Fibroblast of lung (primary cell): ENCODE measurements around the gene SAMD3. TPM values are rescaled to one million over a fixed set of nuclear protein-coding genes. Genes with fewer than 3 reads are reported as not detected.

Experiments
- DNase-seq, 2 donors: peaks; one replicate each; pipeline versions ENCODE4 v3.0.0 to v3.0.0-alpha.2; 2010; ENCODE audit warnings: low read depth in 2 of 2
- H2AFZ ChIP-seq: 2 replicates; pipeline ENCODE4 v1.5.1; 2012; ENCODE audit warnings: low read length, control low read depth, inconsistent platforms
- H3K27ac ChIP-seq: 2 replicates; pipeline ENCODE4 v1.5.1; 2011; ENCODE audit warnings: low read length, control low read depth; ENCODE audit not compliant: insufficient read depth
- H3K27me3 ChIP-seq: 2 replicates; pipeline ENCODE4 v1.5.1; 2011; ENCODE audit warnings: mild to moderate bottlenecking, low read length; ENCODE audit not compliant: control insufficient read depth, insufficient read depth
- H3K36me3 ChIP-seq: 2 replicates; pipeline ENCODE4 v1.5.1; 2011; ENCODE audit warnings: low read length; ENCODE audit not compliant: control insufficient read depth, insufficient read depth
- H3K4me1 ChIP-seq: 2 replicates; pipeline ENCODE4 v1.5.1; 2011; ENCODE audit warnings: low read length; ENCODE audit not compliant: control insufficient read depth, insufficient read depth; ENCODE audit errors: extremely low read depth
- H3K4me2 ChIP-seq: 2 replicates; pipeline ENCODE4 v1.5.1; 2011; ENCODE audit warnings: low read length, control low read depth; ENCODE audit not compliant: insufficient read depth; ENCODE audit errors: extremely low read depth
- H3K4me3 ChIP-seq, 4 experiments: fragments of 200-600 bp in 1 of 4; sonication (generic) in 1 of 4; replicated peaks in 1 of 4; 2 replicates each; pipeline ENCODE4 v1.5.1; 2011 to 2016; ENCODE audit warnings: low read length in 4 of 4, low read depth in 3 of 4, mild to moderate bottlenecking in 3 of 4, control low read depth in 2 of 4, inconsistent platforms in 1 of 4, mixed read lengths in 1 of 4; ENCODE audit not compliant: insufficient read depth in 1 of 4; ENCODE audit errors: control extremely low read depth in 1 of 4
- H3K79me2 ChIP-seq: 2 replicates; pipeline ENCODE4 v1.5.1; 2012; ENCODE audit warnings: mild to moderate bottlenecking, low read length, inconsistent platforms; ENCODE audit not compliant: control insufficient read depth, insufficient read depth
- H3K9ac ChIP-seq: 2 replicates; pipeline ENCODE4 v1.5.1; 2011; ENCODE audit warnings: mild to moderate bottlenecking, low read length, control low read depth; ENCODE audit not compliant: insufficient read depth
- H3K9me3 ChIP-seq: 2 replicates; pipeline ENCODE4 v1.5.1; 2012; ENCODE audit warnings: low read depth, low read length; ENCODE audit not compliant: control insufficient read depth, insufficient read depth
- H4K20me1 ChIP-seq: 2 replicates; pipeline ENCODE4 v1.5.1; 2011; ENCODE audit warnings: low read length; ENCODE audit not compliant: control insufficient read depth, insufficient read depth; ENCODE audit errors: extremely low read depth
- EZH2 ChIP-seq: IDR thresholded peaks from 2 replicates; pipeline ENCODE4 v1.5.1; 2012; ENCODE audit warnings: low read length, control low read depth, mild to moderate bottlenecking; ENCODE audit errors: missing control alignments
- polyA plus RNA-seq, 2 donors: library from polyadenylated mRNA; depleted of rRNA in 1 of 2; stranded (reverse) in 1 of 2; unstranded in 1 of 2; fragments of >200 nt; gene quantifications; 2 replicates each; pipeline ENCODE4 v1.2.1, GENCODE V29; 2011 to 2012; ENCODE audit warnings: missing spikeins in 1 of 2
- total RNA-seq: library from RNA; depleted of rRNA; stranded (reverse); fragments of >200 nt; gene quantifications from 2 replicates; pipeline ENCODE4 v1.2.1, GENCODE V29; 2014
- TF ChIP-seq, protein P1 (sequence below), 2 donors: IDR thresholded peaks in 1 of 2; conservative IDR thresholded peaks in 1 of 2; 1 replicate in 1 of 2; 2 replicates in 1 of 2; pipeline ENCODE4 v1.5.1; 2011 to 2012; ENCODE audit warnings: low read length in 2 of 2, control low read depth in 1 of 2, inconsistent platforms in 1 of 2, low read depth in 1 of 2, mild to moderate bottlenecking in 1 of 2

SAMD3 gene
- total and polyA plus RNA-seq, 2 donors (not counting 1 experiment from before 2014, with no cell fraction given) = 1.5 to 2.8 TPM

DNA sequence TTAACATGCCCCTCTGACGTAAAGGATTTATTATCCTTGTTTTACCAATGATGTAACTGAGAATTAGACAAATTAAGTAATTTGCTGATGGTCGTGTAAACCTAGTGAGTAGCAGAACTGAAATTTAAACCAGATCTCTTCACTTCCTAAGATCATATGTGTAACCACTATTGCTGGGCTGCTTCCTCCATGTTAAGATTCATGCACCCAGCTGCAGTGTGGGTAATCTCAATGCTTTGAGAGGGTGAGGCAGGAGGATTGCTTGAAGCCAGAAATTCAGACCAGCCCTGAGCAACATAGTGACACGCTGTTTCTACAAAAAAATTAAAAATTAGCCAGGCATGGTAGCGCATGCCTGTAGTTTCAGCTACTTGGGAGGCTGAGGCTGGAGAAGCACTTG is 106.5 kb downstream of the SAMD3 start:
- no peak for DNase-seq
- no peaks in the 10 kb centered on the region for H3K9me3 ChIP-seq
- no peaks in the 10 kb centered on the region for H3K27me3 ChIP-seq

DNA sequence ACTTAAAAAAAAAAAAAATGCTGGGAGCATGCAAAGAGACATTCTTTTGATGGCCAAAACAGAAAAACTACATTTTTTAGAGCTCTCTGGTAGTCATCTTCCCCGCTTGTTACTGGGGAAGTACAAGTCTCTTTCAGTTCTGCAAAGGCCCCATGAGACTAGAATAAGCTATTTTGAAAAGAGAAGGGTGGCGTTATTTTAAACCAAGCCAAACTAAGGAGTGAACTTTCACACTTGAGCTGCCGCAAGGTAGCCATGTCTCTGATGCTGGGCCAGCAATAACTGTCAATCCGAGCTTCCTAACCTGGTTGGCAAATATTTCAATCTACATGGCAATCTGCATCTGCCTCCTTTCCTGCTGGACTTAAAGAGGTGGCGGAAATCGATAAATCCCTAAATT is 107.7 kb downstream of the SAMD3 start:
- Histone ChIP-seq H3K4me1 (no peaks in the 10 kb centered on the region), H4K20me1 (no peaks in the 10 kb centered on the region)
- TF ChIP-seq EZH2 = no peak
- TF ChIP-seq, protein P1, sequence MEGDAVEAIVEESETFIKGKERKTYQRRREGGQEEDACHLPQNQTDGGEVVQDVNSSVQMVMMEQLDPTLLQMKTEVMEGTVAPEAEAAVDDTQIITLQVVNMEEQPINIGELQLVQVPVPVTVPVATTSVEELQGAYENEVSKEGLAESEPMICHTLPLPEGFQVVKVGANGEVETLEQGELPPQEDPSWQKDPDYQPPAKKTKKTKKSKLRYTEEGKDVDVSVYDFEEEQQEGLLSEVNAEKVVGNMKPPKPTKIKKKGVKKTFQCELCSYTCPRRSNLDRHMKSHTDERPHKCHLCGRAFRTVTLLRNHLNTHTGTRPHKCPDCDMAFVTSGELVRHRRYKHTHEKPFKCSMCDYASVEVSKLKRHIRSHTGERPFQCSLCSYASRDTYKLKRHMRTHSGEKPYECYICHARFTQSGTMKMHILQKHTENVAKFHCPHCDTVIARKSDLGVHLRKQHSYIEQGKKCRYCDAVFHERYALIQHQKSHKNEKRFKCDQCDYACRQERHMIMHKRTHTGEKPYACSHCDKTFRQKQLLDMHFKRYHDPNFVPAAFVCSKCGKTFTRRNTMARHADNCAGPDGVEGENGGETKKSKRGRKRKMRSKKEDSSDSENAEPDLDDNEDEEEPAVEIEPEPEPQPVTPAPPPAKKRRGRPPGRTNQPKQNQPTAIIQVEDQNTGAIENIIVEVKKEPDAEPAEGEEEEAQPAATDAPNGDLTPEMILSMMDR (conservative IDR thresholded peaks at IDR 0.05 in 1 of 2, IDR thresholded peaks at IDR 0.05 in 1 of 2; ENCODE audit: low read depth in 1 of 2, low read length in 2 of 2) = no peak

More for the DNA sequence above, 106.5 kb downstream of the SAMD3 start:
- Histone ChIP-seq H3K79me2 (no peaks in the 10 kb centered on the region), H4K20me1 (no peaks in the 10 kb centered on the region), H3K4me1 (no peaks in the 10 kb centered on the region), H3K4me2 (no peak overlapping the region), H3K4me3 (no peak overlapping the region), H3K36me3 (no peaks in the 10 kb centered on the region), H3K27ac (no peak overlapping the region), H3K9ac (no peak overlapping the region), H2AFZ (no peak overlapping the region)
- TF ChIP-seq EZH2 = no peak
- TF ChIP-seq, protein P1 (conservative IDR thresholded peaks at IDR 0.05 in 1 of 2, IDR thresholded peaks at IDR 0.05 in 1 of 2; ENCODE audit: low read depth in 1 of 2, low read length in 2 of 2) = no peak

DNA sequence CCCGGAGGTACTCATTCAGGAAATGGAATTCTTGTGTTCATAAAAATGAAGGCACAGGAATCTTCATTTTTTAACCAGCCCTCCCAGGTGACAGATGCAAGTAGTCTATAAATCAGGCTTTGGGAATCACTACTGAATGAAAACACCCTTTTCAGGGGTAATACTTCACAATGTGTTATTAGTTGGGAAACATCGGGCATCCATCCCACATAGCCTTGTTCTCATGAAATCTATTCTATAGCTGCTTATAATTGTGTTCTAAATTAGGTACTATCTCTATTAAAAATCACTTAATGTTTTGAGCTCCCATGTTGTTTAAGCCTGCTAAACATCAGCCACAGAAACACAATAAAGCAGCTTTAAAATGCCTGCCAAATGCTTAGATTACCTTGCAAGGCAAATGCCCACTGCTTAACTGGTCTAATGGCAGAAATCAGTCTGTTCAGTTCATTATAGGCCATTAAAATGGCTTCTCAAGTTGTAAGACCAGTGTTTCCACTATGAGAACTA is 109.5 kb downstream of the SAMD3 start:
- no peak for DNase-seq
- no peaks in the 10 kb centered on the region for H4K20me1 ChIP-seq
- H3K27me3 ChIP-seq = no peaks in the 10 kb centered on the region
- H3K4me3 ChIP-seq = no peak overlapping the region
- no peak overlapping the region for H3K27ac ChIP-seq
- H3K4me2 ChIP-seq = no peak overlapping the region
- no peak overlapping the region for H3K9ac ChIP-seq
- H2AFZ ChIP-seq = no peak overlapping the region
- TF ChIP-seq EZH2 = no peak
- TF ChIP-seq, protein P1 (conservative IDR thresholded peaks at IDR 0.05 in 1 of 2, IDR thresholded peaks at IDR 0.05 in 1 of 2; ENCODE audit: low read depth in 1 of 2, low read length in 2 of 2) = no peak
- no peaks in the 10 kb centered on the region for H3K36me3 ChIP-seq
- H3K9me3 ChIP-seq = no peaks in the 10 kb centered on the region
- no peaks in the 10 kb centered on the region for H3K4me1 ChIP-seq
- no peaks in the 10 kb centered on the region for H3K79me2 ChIP-seq

More for the DNA sequence above, 107.7 kb downstream of the SAMD3 start:
- no peak overlapping the region for H2AFZ ChIP-seq
- H3K4me2 ChIP-seq = no peak overlapping the region
- no peaks in the 10 kb centered on the region for H3K79me2 ChIP-seq
- H3K9ac ChIP-seq = no peak overlapping the region
- no peaks in the 10 kb centered on the region for H3K36me3 ChIP-seq
- DNase-seq = no peak
- no peak overlapping the region for H3K4me3 ChIP-seq
- no peaks in the 10 kb centered on the region for H3K27me3 ChIP-seq
- no peaks in the 10 kb centered on the region for H3K9me3 ChIP-seq
- H3K27ac ChIP-seq = no peak overlapping the region
